GM21390 (cell line): ENCODE measurements around the gene COPB2.
A peak's percentile ranks its signal among the peaks of the same experiment; 100 is the strongest.

Source experiments
- ATAC-seq: cut with Tn5 transposase; IDR thresholded peaks from one replicate; pipeline ENCODE4 v1.9.1; 2021; ENCODE audit not compliant: unreplicated experiment

Gene COPB2

DNA sequence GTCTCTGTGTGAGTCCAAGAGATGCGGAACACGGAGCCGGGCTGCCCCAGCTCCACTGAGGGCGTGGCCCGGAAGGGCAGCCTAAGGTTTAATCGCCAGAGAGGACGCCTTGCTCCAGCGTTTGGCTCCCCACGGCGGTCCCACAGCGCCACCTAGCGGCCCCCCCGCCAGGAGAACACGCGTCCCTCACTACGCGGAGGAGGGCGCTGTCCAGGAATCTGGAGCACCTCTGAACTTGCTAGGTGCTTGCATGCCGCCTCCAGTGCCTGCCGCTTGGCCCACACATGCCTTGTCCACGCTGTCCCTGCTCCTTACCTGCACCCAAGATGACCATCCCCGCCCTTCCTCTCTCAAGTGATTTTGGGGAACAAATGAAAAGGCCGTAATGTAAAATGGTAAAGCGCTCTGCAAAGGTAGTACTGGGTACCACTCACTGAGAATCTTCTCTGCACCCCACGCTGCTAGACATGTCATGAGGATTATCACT lies 60.0 kb downstream of the COPB2 start:
- peak; percentile 97 for ATAC-seq

GRCh38 chr3:139328356-139328755 lies 61.1 kb downstream of the COPB2 start:
- no peak for ATAC-seq

DNA sequence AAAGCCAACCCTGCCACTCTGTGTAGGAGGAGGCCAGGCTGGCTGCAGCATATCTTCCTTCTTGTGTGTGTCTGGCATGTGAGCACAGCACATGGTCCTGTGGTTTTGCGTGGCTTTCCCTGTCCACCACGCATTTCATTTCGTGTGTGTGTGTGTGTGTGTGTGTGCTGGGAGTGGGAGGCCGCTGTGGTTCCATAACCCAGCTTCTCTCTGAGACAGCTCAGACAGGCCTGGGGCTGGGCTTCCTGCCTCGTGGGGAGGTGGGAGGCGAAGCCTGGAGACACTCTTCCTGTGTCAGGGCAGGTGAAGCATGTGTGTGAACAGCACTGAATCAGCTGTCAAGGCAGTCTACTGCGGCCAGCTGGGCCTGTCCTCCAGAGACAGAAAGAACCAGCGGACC lies 61.6 kb downstream of the COPB2 start:
- no peak for ATAC-seq

DNA sequence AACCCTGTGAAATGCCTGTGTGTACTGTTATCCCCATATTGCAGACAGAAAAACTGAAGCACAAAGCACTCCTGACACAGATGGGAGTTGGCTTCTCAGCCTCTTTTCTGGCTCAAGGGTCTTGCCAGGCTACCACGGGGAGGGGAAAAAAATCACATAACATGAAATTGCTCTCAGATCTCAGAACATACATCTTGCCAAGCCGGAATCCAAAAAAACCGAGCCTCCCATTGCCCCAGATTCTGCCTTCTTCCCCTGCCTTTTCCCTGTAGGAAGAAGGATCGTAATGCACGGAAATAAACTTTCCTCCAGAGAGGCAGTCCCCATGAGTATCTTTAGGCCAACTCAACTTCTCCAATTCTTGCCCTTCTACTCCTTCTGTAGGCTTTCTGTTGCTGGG lies 62.2 kb downstream of the COPB2 start:
- ATAC-seq, result no peak

DNA sequence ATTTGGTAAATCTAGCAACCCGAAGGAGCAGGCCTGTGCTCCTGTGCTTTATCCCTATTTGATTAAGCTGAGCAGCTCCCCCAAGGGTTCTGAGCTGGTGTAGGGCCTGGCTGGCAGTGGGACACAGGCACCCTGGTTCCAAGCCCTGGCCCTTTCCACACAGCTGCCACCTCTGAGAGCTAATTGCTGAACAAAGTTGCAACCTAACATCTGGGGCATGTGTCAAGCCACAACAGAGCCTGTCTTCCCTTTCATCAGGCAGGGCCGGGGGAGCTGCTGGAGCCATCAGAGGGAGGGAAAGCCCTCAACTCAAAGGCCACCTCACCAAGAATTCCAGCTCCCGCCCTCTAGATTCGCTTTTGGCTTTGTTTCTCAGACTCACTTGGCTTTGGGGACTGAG lies 62.7 kb downstream of the COPB2 start:
- ATAC-seq, result no peak

GRCh38 chr3:139326131-139326530 lies 63.3 kb downstream of the COPB2 start:
- no peak for ATAC-seq

DNA sequence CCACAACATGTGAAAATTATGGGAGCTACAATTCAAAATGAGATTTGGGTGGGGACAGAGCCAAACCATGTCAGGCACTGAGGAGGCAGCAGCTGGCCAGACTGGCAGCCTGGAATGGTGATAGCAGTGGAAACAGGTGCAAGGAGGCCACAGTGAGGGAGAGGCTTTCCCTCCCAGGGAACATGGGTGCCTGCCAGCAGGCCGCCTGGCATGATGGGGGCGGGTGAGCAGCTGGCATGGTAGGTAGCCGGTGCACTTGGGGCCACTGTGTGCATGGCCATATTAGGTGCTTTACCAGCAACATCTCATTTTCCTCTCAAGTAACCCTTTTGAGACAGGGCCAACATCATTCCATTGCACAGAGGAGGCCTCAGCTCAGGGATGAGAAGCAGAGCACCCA lies 63.9 kb downstream of the COPB2 start:
- no peak for ATAC-seq

- ATAC-seq, result no peak
These were observed 65.0 kb downstream of the COPB2 start for GRCh38 chr3:139324456-139324855.

DNA sequence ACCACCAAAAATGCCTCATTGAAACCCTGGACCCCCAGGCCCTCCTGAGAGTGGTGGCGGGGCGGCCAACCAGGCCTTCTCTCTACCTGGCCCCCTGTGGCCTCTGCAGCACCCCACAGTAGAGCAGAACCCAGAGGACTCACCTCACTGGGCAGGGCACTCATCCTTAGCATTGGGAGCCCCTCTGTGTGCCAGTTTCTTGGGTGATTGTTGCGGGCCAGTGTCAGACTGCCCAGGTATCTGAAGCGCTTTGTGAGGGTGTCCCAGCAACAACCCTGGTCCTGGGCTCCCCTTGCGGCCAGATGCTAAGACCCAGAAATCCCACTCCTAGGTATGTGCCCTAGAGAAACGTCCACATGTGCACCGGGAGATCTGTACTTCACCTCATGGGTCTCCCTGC lies 66.3 kb downstream of the COPB2 start:
- ATAC-seq, result no peak

GRCh38 chr3:139322346-139322745 lies 67.1 kb downstream of the COPB2 start:
- no peak for ATAC-seq

GRCh38 chr3:139320551-139321309 lies 68.7 kb downstream of the COPB2 start:
- no peak for ATAC-seq

- no peak for ATAC-seq
These were observed 69.7 kb downstream of the COPB2 start for GRCh38 chr3:139319428-139320402.

DNA sequence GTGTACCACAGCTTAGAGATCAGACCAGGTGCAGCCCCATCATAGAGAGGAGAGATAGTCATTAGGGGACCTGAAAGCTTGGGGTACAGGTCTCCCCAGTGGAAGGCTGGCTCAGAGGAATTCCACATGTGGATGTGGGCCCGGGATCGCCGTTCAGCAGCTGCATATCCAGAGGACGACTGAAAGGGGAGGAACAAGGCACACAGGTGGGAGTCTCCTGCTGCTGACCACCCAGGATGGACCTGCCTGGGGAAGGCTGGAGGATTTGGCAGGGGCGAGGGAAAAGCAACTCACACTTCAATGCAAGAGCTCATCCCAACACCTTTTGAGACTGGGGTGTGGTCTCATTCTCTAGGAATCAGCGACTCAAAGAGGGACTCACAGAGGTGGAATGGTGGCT lies 70.6 kb downstream of the COPB2 start:
- no peak for ATAC-seq

- no peak for ATAC-seq
These were observed 71.0 kb downstream of the COPB2 start for GRCh38 chr3:139318431-139318816.

DNA sequence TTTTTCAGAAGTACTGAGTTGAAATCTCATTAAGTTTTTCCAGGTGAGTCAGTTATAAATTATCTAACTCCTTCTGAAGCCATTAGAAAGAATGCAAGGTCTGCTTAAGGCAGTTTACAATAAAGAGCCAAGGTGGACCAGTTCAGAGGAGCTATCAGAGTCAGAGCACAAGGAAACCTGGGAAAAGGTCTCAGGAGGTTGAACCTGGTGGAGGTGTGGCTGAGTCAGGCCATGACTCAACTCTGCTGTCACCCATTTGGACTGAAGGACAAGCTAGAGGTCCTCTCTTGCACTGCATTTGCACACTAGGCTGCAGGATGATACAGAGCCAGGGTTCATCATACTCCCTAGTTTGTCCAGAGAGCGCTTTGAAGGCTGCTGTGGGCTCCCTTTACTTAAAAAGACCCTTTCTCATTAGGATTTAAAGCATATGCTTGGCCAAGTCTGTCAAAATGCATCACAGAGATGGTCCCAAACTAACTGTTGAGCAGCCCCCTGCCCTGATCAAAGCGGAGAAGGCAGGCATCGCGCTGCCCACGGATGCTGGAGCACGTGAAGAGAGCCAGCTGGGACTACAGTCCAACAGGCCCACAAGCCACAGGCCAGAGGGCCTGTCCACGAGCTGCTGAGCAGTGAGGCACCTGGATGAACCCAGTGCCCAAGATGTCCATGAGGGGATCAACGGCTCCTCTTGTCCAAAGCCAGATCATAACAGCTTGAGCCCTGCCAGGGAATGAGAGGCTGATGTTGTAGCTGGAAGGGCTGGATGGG lies 71.6 kb downstream of the COPB2 start:
- no peak for ATAC-seq

DNA sequence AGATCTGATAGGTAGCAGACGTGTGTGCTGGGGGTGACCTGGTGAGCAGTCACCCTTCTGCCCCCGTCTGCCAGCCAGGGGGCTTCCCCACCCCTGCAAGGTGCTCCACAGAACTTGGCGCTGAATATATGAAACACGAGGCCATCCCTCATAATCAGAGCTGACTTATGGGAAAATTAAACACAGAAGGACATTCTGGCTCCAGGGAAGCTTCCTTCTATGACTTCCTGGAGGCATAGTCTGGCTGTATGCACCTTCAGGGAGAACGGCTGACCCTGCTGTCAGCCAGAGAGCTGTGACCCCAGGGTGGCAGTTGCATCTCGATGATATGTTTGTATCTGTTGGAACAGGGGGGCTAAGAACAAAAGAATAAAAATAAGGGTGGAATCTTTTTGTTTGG lies 72.2 kb downstream of the COPB2 start:
- ATAC-seq, result no peak

- ATAC-seq, result no peak
These were observed 75.5 kb downstream of the COPB2 start for GRCh38 chr3:139313921-139314320.

DNA sequence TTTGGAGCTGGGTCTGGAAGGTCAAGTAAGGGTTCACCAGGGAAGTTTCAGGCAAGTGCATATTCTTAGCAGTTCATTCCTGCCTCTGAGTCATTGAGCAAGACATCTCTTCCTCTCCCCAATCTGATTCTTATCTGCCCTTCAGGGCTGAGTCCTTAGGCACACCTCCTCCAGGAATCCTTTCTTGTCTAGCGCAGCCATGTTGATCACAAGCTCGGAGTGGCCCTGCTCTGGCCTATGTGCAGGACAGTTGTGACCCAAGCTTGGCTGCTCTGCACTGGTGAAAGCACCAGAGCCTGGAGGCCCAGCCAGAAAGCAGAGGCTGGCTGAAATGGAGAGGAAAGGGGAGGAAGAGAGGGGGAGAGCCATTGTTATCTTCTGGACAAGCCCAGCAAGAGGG lies 76.5 kb downstream of the COPB2 start:
- ATAC-seq, result no peak

DNA sequence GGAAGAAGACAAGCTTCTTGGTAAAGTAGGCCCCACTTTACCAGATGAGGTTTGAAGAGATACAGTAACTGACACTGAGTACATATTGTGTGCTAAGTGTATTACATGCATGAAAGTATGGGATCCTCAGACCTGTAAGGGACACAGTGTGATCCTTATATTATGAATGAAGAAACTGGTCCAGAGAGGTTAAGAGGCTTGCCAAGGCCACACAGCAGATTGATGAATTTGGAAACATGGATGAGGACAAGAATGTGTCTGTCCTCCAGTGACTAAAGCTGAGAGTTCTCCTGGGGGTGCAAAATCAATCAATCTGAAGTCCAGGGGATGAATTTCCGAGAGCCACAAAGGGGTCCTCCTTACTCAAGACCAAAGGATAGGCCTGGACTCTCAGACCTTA lies 77.0 kb downstream of the COPB2 start:
- no peak for ATAC-seq

DNA sequence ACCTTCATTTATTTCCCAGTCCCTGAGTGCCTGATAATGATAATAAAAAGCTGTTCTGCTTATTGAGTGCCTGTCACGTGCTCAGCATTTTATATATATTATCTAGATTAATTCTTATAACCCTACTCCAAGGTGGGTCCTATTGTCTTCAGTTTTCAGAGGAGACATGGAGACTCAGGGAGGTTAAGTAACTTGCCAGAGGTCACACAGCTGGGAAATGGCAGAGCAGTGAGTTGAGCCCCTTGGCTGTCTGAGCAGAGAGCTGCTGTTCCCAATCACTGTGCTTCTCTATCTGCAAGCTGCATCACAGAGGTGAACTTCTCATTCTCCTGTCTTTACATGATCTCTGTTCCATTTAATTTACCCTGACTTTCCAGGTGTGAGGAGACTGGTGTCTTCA lies 77.9 kb downstream of the COPB2 start:
- no peak for ATAC-seq

DNA sequence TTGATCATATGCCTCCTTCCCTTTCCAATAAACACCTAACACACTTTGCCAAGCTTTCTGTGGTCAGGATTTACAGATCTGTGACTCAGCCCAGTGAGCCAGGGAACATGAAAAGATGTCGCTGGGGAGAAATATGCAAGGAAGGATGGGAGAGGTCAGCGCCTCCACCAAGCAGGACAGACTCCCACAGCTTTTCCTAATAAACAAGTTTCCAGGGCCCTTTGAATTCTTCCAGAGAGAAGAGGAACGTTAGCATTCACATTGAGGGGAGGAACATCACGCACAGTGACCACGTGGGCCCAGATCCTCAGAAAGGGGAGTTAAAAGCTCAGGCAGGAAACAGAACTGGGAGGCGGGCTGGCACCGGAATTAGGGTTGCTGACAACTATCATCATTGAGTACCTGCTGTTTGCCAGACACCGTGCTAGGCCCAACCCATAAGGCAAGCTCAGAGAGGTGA lies 78.9 kb downstream of the COPB2 start:
- ATAC-seq, result no peak
